Mesenchymal stem cell (in vitro differentiated cells and primary cell): ENCODE data around the gene UBE2E2.

ENCODE experiments used
- DNase-seq: peaks from one replicate; pipeline ENCODE4 v3.0.0-alpha.2; 2013
- H2AFZ ChIP-seq: one replicate; pipeline ENCODE4 v1.6.1; 2013; ENCODE audit warnings: low read depth, mild to moderate bottlenecking, control low read depth, inconsistent platforms, low read length, moderate library complexity
- H2AK5ac ChIP-seq: 2 replicates; pipeline ENCODE4 v1.6.1; 2013; ENCODE audit warnings: low read length, moderate library complexity, mild to moderate bottlenecking, inconsistent platforms; ENCODE audit not compliant: severe bottlenecking
- H2BK120ac ChIP-seq: one replicate; pipeline ENCODE4 v1.6.1; 2013; ENCODE audit warnings: low read depth, mild to moderate bottlenecking, inconsistent platforms, low read length, moderate library complexity
- H2BK12ac ChIP-seq, 2 experiments: one replicate each; pipeline ENCODE4 v1.6.1; 2013; ENCODE audit warnings: inconsistent platforms in 2 of 2, low read length in 2 of 2, mild to moderate bottlenecking in 2 of 2, moderate library complexity in 2 of 2, control low read depth in 1 of 2
- H2BK15ac ChIP-seq: one replicate; pipeline ENCODE4 v1.6.1; 2013; ENCODE audit warnings: mild to moderate bottlenecking, low read depth, inconsistent platforms; ENCODE audit not compliant: poor library complexity, severe bottlenecking
- H2BK5ac ChIP-seq: 2 replicates; pipeline ENCODE4 v1.6.1; 2013; ENCODE audit warnings: low read depth, mild to moderate bottlenecking, low read length, control low read depth, inconsistent platforms; ENCODE audit not compliant: poor library complexity, severe bottlenecking
- H3K14ac ChIP-seq, 2 experiments: one replicate each; pipeline ENCODE4 v1.6.1; 2013; ENCODE audit warnings: inconsistent platforms in 2 of 2, low read length in 2 of 2, control low read depth in 1 of 2, mild to moderate bottlenecking in 1 of 2, moderate library complexity in 1 of 2
- H3K18ac ChIP-seq, 2 experiments: one replicate each; pipeline ENCODE4 v1.6.1; 2013; ENCODE audit warnings: inconsistent platforms in 2 of 2, low read length in 2 of 2, control low read depth in 1 of 2, low read depth in 1 of 2, mild to moderate bottlenecking in 1 of 2
- H3K23ac ChIP-seq, 2 experiments: one replicate each; pipeline ENCODE4 v1.6.1; 2013; ENCODE audit warnings: inconsistent platforms in 2 of 2, low read length in 2 of 2, mild to moderate bottlenecking in 2 of 2, moderate library complexity in 2 of 2, control low read depth in 1 of 2
- H3K27ac ChIP-seq: 2 replicates; pipeline ENCODE4 v1.5.1; 2013; ENCODE audit warnings: mild to moderate bottlenecking, moderate library complexity, low read length, control low read depth, inconsistent platforms; ENCODE audit not compliant: poor library complexity, severe bottlenecking
- H3K27me3 ChIP-seq, 2 experiments: 2 replicates each; pipeline versions ENCODE4 v1.6.1 to v1.7.0; 2013; ENCODE audit warnings: low read length in 2 of 2, mild to moderate bottlenecking in 2 of 2, moderate library complexity in 2 of 2, control low read depth in 1 of 2, inconsistent platforms in 1 of 2; ENCODE audit not compliant: control insufficient read depth in 1 of 2, insufficient read depth in 1 of 2
- H3K36me3 ChIP-seq, 2 experiments: 2 replicates each; pipeline versions ENCODE4 v1.6.1 to v1.7.0; 2013; ENCODE audit warnings: low read length in 2 of 2, control low read depth in 1 of 2, inconsistent platforms in 1 of 2, low read depth in 1 of 2, mild to moderate bottlenecking in 1 of 2; ENCODE audit not compliant: insufficient read depth in 2 of 2, control insufficient read depth in 1 of 2
- H3K4ac ChIP-seq, 2 experiments: one replicate each; pipeline ENCODE4 v1.6.1; 2013; ENCODE audit warnings: inconsistent platforms in 2 of 2, low read length in 2 of 2, mild to moderate bottlenecking in 2 of 2, moderate library complexity in 2 of 2, control low read depth in 1 of 2, low read depth in 1 of 2
- H3K4me1 ChIP-seq: 2 replicates; pipeline ENCODE4 v1.6.1; 2013; ENCODE audit warnings: low read depth, low read length, control low read depth; ENCODE audit not compliant: control insufficient read depth, insufficient read depth
- H3K4me2 ChIP-seq: 2 replicates; pipeline ENCODE4 v1.6.1; 2013; ENCODE audit warnings: low read length, mild to moderate bottlenecking, inconsistent platforms; ENCODE audit not compliant: poor library complexity, severe bottlenecking
- H3K4me3 ChIP-seq, 2 experiments: 2 replicates each; pipeline versions ENCODE4 v1.5.1 to v1.7.0; 2013; ENCODE audit warnings: low read length in 2 of 2, mild to moderate bottlenecking in 2 of 2, control low read depth in 1 of 2, low read depth in 1 of 2; ENCODE audit not compliant: insufficient read depth in 1 of 2
- H3K79me1 ChIP-seq: replicated peaks from 2 replicates; pipeline ENCODE4 v1.6.1; 2013; ENCODE audit warnings: mild to moderate bottlenecking, control low read depth, low read length, inconsistent platforms; ENCODE audit not compliant: poor library complexity, severe bottlenecking
- H3K9ac ChIP-seq: 2 replicates; pipeline ENCODE4 v1.7.0; 2013; ENCODE audit warnings: mild to moderate bottlenecking, low read length, moderate library complexity
- H3K9me3 ChIP-seq: 2 replicates; pipeline ENCODE4 v1.7.0; 2013; ENCODE audit warnings: mild to moderate bottlenecking, low read length; ENCODE audit not compliant: control insufficient read depth
- H4K8ac ChIP-seq: one replicate; pipeline ENCODE4 v1.6.1; 2013; ENCODE audit warnings: inconsistent platforms, mild to moderate bottlenecking, low read length, moderate library complexity
- H4K91ac ChIP-seq: one replicate; pipeline ENCODE4 v1.6.1; 2013; ENCODE audit warnings: mild to moderate bottlenecking, low read length, inconsistent platforms
- WGBS: methylation state at CpG from one replicate; pipeline ENCODE4 v1.1.7; 2013; ENCODE audit warnings: mixed read lengths; 5-methylcytosine and 5-hydroxymethylcytosine counted together

UBE2E2 gene

GRCh38 chr3:23319366-23320312 is 116.5 kb downstream of the UBE2E2 start:
- Histone ChIP-seq H3K9ac (no peak overlapping the region), H2BK5ac (no peak overlapping the region), H3K36me3 (peaks cover 0 to 5% of the 10 kb centered on the region in 2 experiments), H2AFZ (no peak overlapping the region), H3K9me3 (no peaks in the 10 kb centered on the region), H3K4me1 (peaks cover 2% of the 10 kb centered on the region), H2AK5ac (no peak overlapping the region), H4K8ac (no peak overlapping the region), H2BK12ac (no peak overlapping the region), H2BK15ac (no peak overlapping the region), H4K91ac (no peak overlapping the region), H3K79me1 (peaks cover 28% of the 10 kb centered on the region), H3K27me3 (no peaks in the 10 kb centered on the region), H3K4ac (no peak overlapping the region), H3K4me2 (no peak overlapping the region), H3K14ac (no peak overlapping the region), H3K27ac (no peak overlapping the region), H3K23ac (no peak overlapping the region), H2BK120ac (no peak overlapping the region), H3K18ac (no peak overlapping the region), H3K4me3 (no peak overlapping the region)
- no peak for DNase-seq
- WGBS = 100% methylated on average over 1 of the region's 5 CpGs

GRCh38 chr3:23320586-23321570 is 117.8 kb downstream of the UBE2E2 start:
- no peak for DNase-seq
- H3K23ac ChIP-seq = no peak overlapping the region
- no peak overlapping the region for H3K27ac ChIP-seq
- H3K14ac ChIP-seq = no peak overlapping the region
- no peak overlapping the region for H2BK15ac ChIP-seq
- peaks cover 24% of the 10 kb centered on the region for H3K79me1 ChIP-seq
- H2BK5ac ChIP-seq = no peak overlapping the region
- no peak overlapping the region for H2BK120ac ChIP-seq
- no peak overlapping the region for H4K91ac ChIP-seq
- no peaks in the 10 kb centered on the region for H3K9me3 ChIP-seq
- no peak overlapping the region for H3K18ac ChIP-seq
- no peak overlapping the region for H3K4me3 ChIP-seq
- H3K36me3 ChIP-seq = peaks cover 0 to 5% of the 10 kb centered on the region in 2 experiments
- H3K4ac ChIP-seq = no peak overlapping the region
- H4K8ac ChIP-seq = no peak overlapping the region
- H2AFZ ChIP-seq = no peak overlapping the region
- no peak overlapping the region for H3K4me2 ChIP-seq
- H3K9ac ChIP-seq = no peak overlapping the region
- no peaks in the 10 kb centered on the region for H3K4me1 ChIP-seq
- H3K27me3 ChIP-seq = no peaks in the 10 kb centered on the region
- WGBS = 99% methylated on average over 6 of the region's 10 CpGs
- no peak overlapping the region for H2BK12ac ChIP-seq
- no peak overlapping the region for H2AK5ac ChIP-seq

- no peaks in the 10 kb centered on the region for H3K9me3 ChIP-seq
- no peak overlapping the region for H2AFZ ChIP-seq
- H3K27ac ChIP-seq = no peak overlapping the region
- no peak overlapping the region for H3K18ac ChIP-seq
- H3K14ac ChIP-seq = no peak overlapping the region
- no peak overlapping the region for H3K23ac ChIP-seq
- no peak overlapping the region for H2BK12ac ChIP-seq
- peak; percentile 41 for DNase-seq
- peak overlapping the region; percentile 72 for H3K9ac ChIP-seq
- H3K36me3 ChIP-seq = no peaks in the 10 kb centered on the region
- H4K91ac ChIP-seq = no peak overlapping the region
- H4K8ac ChIP-seq = no peak overlapping the region
- H3K4me1 ChIP-seq = peaks cover 2% of the 10 kb centered on the region
- no CpG with 5 or more reads among the region's 1 CpG for WGBS
- H3K4me3 ChIP-seq = peak overlapping the region in 1 of 2 experiments; percentile 61
- no peaks in the 10 kb centered on the region for H3K27me3 ChIP-seq
- H2BK120ac ChIP-seq = no peak overlapping the region
- H2BK5ac ChIP-seq = no peak overlapping the region
- H2BK15ac ChIP-seq = no peak overlapping the region
- H3K4me2 ChIP-seq = no peak overlapping the region
- no peak overlapping the region for H3K4ac ChIP-seq
- H3K79me1 ChIP-seq = peaks cover 8% of the 10 kb centered on the region
- no peak overlapping the region for H2AK5ac ChIP-seq
These were observed 121.6 kb downstream of the UBE2E2 start for GRCh38 chr3:23324745-23325144.
